ENCODE measurements around the gene DAGLB.
"Not testable (repeated sequence)": the region's sequence is repeated elsewhere in the genome, so short reads cannot be mapped to it uniquely, and the experiment has no call there.

Gene DAGLB, protein sequence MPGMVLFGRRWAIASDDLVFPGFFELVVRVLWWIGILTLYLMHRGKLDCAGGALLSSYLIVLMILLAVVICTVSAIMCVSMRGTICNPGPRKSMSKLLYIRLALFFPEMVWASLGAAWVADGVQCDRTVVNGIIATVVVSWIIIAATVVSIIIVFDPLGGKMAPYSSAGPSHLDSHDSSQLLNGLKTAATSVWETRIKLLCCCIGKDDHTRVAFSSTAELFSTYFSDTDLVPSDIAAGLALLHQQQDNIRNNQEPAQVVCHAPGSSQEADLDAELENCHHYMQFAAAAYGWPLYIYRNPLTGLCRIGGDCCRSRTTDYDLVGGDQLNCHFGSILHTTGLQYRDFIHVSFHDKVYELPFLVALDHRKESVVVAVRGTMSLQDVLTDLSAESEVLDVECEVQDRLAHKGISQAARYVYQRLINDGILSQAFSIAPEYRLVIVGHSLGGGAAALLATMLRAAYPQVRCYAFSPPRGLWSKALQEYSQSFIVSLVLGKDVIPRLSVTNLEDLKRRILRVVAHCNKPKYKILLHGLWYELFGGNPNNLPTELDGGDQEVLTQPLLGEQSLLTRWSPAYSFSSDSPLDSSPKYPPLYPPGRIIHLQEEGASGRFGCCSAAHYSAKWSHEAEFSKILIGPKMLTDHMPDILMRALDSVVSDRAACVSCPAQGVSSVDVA

DNA sequence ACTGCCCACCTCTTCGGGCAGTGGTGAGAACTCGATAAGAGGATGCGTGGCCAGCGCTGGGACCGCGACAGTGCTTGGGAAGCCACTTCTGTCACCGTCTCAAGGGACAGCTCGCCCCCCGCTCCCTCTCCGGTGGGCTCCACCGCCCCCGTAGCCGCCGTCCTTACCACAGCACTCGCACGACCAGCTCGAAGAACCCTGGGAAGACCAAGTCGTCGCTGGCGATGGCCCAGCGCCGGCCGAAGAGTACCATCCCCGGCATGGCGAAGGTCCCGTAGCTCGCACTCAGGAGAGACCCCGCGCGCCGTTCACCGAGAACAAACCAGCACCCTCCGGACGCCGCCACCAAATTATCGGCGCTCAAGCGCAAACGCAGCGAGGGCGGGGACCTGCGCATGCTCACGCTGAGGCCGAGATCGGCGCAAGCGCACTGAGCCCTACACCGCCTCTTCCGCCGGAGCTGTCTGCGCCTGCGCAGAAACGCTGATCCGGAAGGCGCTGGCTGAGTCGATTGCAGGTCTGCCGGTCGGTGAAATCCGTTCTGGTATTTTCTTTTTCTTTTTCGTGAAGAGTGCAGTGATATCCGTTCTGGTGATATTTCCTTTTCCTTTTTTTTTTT, at the start of gene DAGLB:
Gene DAGLB, minus strand, starts transcription at position 374 of the 619 bp plus-strand sequence. Its CDS starts 112 bp downstream, at position 262.
- peak; percentile 100 for DNase-seq (ENCODE audit: low spot score)

- no peak for DNase-seq (ENCODE audit: low spot score)
Observed at GRCh38 chr7:6497637-6497905, 49.8 kb upstream of the DAGLB start.

- no peak for DNase-seq (ENCODE audit: low spot score)
Observed at GRCh38 chr7:6496842-6497636, 49.3 kb upstream of the DAGLB start.

GRCh38 chr7:6495597-6496262, 48.0 kb upstream of the DAGLB start:
- peak; percentile 50 for DNase-seq (ENCODE audit: low spot score)

- DNase-seq (ENCODE audit: low spot score), result no peak
Observed at GRCh38 chr7:6494365-6494764, 46.6 kb upstream of the DAGLB start.

DNA sequence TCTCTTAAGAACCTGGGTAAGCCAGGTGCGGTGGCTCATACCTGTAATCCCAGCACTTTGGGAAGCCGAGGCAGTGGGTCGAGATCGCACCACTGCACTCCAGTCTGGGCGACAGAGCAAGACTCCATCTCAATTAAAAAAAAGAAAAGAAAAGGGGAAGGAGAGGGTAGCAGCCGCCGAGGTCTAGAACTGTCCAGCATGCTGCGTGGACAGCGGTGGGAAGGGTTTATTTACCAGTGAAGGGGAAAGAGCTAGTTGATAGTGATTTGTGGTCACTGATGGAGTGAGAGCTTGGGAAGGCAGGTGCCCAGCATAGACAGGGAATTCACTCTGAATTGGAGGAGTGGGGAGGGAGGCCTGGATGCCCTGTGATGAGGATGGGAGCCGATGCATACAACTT, 43.4 kb upstream of the DAGLB start:
- no peak for DNase-seq (ENCODE audit: low spot score)

DNA sequence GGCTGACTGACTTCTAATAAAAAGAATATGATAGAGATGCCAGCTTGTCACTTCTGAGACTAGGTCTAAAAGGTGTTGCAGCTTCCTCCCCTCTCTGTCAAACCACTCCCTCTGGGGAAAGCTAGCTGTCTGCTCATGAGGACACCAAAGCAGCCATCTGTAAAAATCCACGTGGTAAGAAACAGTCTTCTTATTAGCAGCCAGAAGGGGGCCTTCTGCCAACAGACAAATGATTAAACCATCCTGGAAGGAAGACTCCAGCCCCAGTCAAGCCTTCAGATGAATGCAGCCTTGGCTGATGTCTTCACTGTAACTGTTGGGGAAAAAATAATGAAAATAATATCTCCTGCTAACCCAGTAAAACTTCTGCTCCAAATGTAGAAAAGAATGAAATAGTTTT, 41.9 kb upstream of the DAGLB start:
- DNase-seq (ENCODE audit: low spot score), result no peak

GRCh38 chr7:6487184-6487545, 39.4 kb upstream of the DAGLB start:
- no peak for DNase-seq (ENCODE audit: low spot score)

DNA sequence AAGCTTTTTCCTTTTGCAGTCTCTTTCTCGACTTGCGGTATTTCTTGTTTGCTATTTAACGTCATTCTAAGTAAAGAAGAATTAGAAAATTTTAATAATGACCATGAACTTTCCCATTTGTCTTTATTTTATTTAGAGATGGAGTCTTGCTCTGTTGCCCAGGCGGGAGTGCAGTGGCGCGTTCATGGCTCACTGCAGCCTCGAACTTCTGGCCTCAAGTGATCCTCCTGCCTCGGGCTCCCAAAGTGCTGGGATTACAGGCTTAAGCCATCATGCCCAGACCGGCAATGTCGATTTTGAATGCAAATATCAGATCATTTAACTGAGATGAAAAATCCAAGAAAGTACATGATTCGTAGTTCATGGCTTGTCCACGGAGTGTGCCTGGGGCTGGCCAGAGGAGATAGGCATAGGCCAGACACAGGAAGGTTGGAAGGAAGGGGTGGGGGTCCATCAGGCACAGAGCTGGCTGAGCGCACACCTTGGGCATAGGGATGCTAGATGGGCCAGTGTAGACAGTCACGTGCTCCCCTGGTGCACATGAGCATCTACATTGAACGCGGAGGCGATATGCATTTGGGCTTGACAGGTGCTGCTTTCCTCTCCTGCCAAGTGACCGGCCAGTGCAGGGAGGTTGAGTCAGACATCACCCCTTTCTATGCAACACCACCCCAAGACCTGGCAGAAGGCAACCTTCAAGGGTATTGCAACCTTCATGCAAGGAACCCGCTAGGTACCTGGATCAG, 38.9 kb upstream of the DAGLB start:
- no peak for DNase-seq (ENCODE audit: low spot score)

DNA sequence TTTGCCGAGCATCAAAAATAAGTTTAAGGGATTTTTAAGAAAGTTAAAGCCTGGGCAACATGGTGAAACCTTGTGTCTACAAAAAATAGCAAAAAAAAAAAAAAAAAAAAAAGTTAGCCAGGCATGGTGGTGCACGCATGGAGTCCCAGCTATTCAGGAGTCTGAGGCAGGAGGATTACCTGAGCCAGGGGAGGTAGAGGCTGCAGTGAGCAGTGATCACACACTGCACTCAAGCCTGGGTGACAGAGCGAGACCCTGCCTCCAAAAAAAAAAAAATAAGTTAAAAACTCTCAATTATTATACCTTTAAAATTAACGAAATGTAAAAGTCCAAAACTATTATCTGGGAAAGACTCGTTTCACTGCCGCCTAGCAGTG, 35.0 kb upstream of the DAGLB start:
- no peak for DNase-seq (ENCODE audit: low spot score)

GRCh38 chr7:6482307-6482706, 34.6 kb upstream of the DAGLB start:
- no peak for DNase-seq (ENCODE audit: low spot score)

DNA sequence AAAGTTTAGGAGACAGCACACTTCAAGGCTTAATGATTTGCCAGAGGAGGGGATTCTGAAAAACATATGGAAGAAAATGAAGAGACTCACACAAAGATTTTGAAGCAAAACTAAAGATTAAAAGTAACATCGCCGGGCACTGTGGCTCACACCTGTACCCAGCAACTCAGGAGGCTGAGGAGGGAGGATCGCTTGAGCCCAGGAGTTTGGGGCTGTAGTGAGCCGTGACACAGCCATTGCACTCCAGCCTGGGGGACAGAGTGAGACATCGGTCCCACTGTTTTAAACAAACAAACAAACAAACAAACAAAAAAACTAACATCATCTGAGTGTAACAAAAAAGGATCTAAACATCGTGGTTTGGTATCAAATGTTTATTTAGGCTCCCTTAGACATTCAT, 33.7 kb upstream of the DAGLB start:
- DNase-seq (ENCODE audit: low spot score), result no peak

GRCh38 chr7:6480323-6480660, 32.5 kb upstream of the DAGLB start:
- no peak for DNase-seq (ENCODE audit: low spot score)

GRCh38 chr7:6479067-6479466, 31.3 kb upstream of the DAGLB start:
- no peak for DNase-seq (ENCODE audit: low spot score)

- no peak for DNase-seq (ENCODE audit: low spot score)
Observed at GRCh38 chr7:6478186-6478585, 30.4 kb upstream of the DAGLB start.

- DNase-seq (ENCODE audit: low spot score), result no peak
Observed at GRCh38 chr7:6477318-6477660, 29.5 kb upstream of the DAGLB start.

- DNase-seq (ENCODE audit: low spot score), result no peak
Observed at GRCh38 chr7:6476596-6477317, 29.0 kb upstream of the DAGLB start.

- no peak for DNase-seq (ENCODE audit: low spot score)
Observed at GRCh38 chr7:6475433-6476186, 27.9 kb upstream of the DAGLB start.

DNA sequence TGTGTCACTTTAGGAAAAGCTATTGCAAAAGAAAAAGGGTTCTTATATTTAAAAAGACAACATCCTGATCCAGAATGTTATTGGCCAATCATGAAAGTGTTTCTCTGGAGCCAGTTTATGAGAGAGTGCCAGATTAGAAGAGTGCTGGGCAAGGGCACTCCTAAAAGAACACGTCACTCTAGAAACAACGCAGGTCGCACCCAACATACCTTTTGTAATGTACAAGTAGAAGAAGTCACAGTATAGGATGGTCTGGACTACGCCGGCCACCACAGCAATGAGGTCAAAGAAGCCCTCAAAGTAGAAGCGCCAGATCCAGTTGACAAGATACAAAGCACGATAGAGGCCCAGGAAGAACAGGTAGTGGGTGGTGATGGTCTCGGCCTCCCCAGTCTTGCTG, 18.1 kb upstream of the DAGLB start:
- no peak for DNase-seq (ENCODE audit: low spot score)

GRCh38 chr7:6463609-6464008, 15.9 kb upstream of the DAGLB start:
- DNase-seq (ENCODE audit: low spot score), result not testable (repeated sequence)
